ENCODE results near the gene ATP8A1. TPM values are rescaled to one million over a fixed set of nuclear protein-coding genes. Genes with fewer than 3 reads are reported as not detected.

The ATP8A1 gene
- total and polyA plus RNA-seq, 10 donors: 14.4 to 87.0 (median 42.1) TPM

DNA sequence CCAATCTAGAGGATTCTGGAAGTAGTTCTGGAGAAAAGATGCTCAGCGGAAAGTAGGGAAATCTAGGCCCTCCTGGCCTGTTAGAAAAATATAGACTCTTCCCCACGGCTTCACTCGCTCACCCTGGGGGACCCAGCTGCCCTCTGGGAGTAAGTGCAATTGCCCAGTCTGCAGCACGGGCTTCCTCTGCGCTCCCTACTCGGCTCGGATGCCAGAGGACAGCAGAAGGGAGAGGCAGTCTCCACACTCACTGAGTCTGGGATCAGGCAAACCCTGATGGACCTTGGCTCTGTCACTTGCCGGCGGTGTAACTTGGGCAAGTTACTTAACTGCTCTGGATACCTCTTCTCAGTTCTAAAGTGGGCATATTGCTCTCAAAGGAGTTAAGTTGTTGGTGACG is 257.5 kb downstream of the ATP8A1 start:
- Histone ChIP-seq H3K27ac (no peak overlapping the region), H3K4me1 (peaks cover 15 to 46% (median 33%) of the 10 kb centered on the region in 6 donors), H3K9me3 (no peaks in the 10 kb centered on the region), H3K4me3 (peak overlapping the region in 1 of 8 donors; percentile 76), H3K27me3 (replicated peaks in 1 of 7) (peaks cover 5 to 84% (median 51%) of the 10 kb centered on the region in 7 donors), H3K36me3 (no peaks in the 10 kb centered on the region)
- no peak for DNase-seq
- intact Hi-C loops (cut with DNase I; ENCODE audit: low total_unique reads): no loop called here
- TF ChIP-seq, protein P1, sequence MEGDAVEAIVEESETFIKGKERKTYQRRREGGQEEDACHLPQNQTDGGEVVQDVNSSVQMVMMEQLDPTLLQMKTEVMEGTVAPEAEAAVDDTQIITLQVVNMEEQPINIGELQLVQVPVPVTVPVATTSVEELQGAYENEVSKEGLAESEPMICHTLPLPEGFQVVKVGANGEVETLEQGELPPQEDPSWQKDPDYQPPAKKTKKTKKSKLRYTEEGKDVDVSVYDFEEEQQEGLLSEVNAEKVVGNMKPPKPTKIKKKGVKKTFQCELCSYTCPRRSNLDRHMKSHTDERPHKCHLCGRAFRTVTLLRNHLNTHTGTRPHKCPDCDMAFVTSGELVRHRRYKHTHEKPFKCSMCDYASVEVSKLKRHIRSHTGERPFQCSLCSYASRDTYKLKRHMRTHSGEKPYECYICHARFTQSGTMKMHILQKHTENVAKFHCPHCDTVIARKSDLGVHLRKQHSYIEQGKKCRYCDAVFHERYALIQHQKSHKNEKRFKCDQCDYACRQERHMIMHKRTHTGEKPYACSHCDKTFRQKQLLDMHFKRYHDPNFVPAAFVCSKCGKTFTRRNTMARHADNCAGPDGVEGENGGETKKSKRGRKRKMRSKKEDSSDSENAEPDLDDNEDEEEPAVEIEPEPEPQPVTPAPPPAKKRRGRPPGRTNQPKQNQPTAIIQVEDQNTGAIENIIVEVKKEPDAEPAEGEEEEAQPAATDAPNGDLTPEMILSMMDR (IDR thresholded peaks at IDR 0.05 in 8 of 11, conservative IDR thresholded peaks at IDR 0.05 in 3 of 11): no peak
- TF ChIP-seq POLR2AphosphoS5 (IDR thresholded peaks at IDR 0.05) (no peak), POLR2A (IDR thresholded peaks at IDR 0.05) (no peak)
- WGBS, 5 donors: 19 to 31% (median 20%) methylated on average over 10 of the region's 10 CpGs

DNA sequence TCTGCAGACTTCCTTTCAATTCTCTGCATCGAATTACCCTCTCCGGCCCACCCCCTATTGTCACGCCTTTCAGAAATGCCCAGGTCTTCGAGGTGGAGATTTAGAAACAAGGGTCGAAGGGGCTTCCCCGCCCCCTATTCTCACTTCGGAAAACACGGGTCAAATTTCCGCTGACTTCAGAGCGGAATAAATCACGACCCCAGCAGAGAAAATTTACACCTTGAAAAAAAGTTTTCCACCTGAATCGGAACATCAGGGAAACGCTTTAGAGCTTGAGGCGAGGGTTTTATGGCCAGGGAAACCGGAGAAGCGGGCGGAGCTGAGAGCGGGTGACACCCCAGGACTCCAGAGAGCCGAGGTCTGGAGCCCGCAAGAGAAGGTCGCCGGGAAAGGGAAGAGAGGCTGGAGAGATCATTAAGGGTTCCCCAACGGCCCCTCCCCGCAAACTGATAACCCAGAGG is 258.0 kb downstream of the ATP8A1 start:
- Histone ChIP-seq H3K36me3 (no peaks in the 10 kb centered on the region), H3K4me1 (peaks cover 15 to 46% (median 33%) of the 10 kb centered on the region in 6 donors), H3K9me3 (no peaks in the 10 kb centered on the region), H3K27ac (no peak overlapping the region), H3K27me3 (replicated peaks in 1 of 7) (peaks cover 5 to 89% (median 51%) of the 10 kb centered on the region in 7 donors), H3K4me3 (peak overlapping the region in 6 of 8 donors; percentile 47 to 76 (median 56))
- intact Hi-C loops (cut with DNase I; ENCODE audit: low total_unique reads): no loop called here
- WGBS, 5 donors: 3 to 10% (median 8%) methylated on average over 24 of the region's 24 CpGs
- DNase-seq: no peak
- no peak for TF ChIP-seq POLR2A (IDR thresholded peaks at IDR 0.05)
- TF ChIP-seq, protein P1 (IDR thresholded peaks at IDR 0.05 in 8 of 11, conservative IDR thresholded peaks at IDR 0.05 in 3 of 11): no peak
- no peak for TF ChIP-seq POLR2AphosphoS5 (IDR thresholded peaks at IDR 0.05)

DNA sequence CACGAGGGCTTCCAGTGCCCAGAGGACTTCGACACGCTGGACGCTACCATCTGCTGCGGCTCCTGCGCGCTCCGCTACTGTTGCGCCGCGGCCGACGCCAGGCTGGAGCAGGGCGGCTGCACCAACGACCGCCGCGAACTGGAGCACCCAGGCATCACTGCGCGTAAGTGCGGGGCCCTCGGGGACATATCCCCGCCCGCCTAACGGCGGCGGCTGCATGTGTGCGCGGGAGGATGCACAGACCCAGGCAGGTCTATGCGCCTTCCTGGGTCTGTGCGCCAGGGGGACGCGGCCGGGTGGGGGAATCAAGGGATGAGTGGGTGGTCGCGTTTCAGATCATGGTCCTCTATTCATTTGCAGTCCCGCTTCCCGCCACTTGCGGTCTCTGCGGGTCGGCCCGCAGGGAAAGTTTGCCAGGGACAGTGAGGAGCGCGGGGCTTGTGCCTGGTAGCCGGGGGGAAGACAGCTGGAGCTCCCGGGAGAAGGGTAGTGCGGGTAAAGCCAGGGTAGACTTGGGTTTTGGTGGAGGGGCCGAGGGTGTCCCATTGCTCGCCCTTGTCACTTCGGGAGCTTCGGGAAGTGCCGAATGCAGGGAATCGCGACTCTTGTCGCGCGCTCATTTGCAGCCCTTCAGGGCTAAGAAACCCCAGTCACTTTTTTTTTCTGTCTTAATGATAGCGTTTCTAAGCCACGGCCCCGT is 258.6 kb downstream of the ATP8A1 start:
- no peak for TF ChIP-seq POLR2A (IDR thresholded peaks at IDR 0.05)
- no peak for TF ChIP-seq POLR2AphosphoS5 (IDR thresholded peaks at IDR 0.05)
- TF ChIP-seq, protein P1 (IDR thresholded peaks at IDR 0.05 in 8 of 11, conservative IDR thresholded peaks at IDR 0.05 in 3 of 11): no peak
- H3K4me3 ChIP-seq: peak overlapping the region; percentile 38 to 76 (median 54)
- WGBS, 5 donors: 1 to 2% (median 1%) methylated on average over 46 to 60 of the region's 60 CpGs
- H3K4me1 ChIP-seq: peaks cover 15 to 46% (median 33%) of the 10 kb centered on the region in 6 donors
- H3K27me3 ChIP-seq (replicated peaks in 1 of 7): peaks cover 5 to 93% (median 51%) of the 10 kb centered on the region in 7 donors
- DNase-seq: no peak
- no peak overlapping the region for H3K27ac ChIP-seq
- intact Hi-C loops (cut with DNase I; ENCODE audit: low total_unique reads): no loop called here
- H3K9me3 ChIP-seq: no peaks in the 10 kb centered on the region
- H3K36me3 ChIP-seq: no peaks in the 10 kb centered on the region

DNA sequence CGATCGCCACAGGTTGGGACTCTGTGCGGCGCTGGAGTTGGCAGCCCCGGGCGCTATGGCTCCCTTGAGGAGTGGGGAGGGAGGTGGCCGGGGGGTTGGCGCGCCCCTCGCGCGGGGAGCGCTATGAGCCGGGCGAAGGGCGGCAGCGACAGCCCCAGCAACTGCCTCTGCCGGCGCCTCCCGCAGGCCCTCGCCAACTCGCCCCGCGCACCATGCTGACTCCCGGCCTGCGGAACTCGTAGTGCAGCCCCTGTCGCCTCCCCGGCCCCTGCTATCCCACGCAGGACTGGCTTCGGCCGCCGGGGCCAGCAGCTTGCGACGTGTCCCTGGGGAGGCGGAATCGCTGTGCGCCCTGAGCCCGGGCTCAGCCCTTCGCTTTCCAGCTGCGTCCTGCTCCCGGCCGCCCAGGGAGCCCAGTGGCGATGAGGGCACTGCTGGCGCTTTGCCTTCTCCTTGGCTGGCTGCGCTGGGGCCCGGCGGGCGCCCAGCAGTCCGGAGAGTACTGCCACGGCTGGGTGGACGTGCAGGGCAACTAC is 259.2 kb downstream of the ATP8A1 start:
- H3K4me3 ChIP-seq: peak overlapping the region; percentile 38 to 76 (median 54)
- 0 to 3% (median 1%) methylated on average over 27 to 52 of the region's 52 CpGs for WGBS, 5 donors
- intact Hi-C loops (cut with DNase I; ENCODE audit: low total_unique reads): no loop called here
- peaks cover 15 to 46% (median 33%) of the 10 kb centered on the region in 6 donors for H3K4me1 ChIP-seq
- TF ChIP-seq POLR2A (IDR thresholded peaks at IDR 0.05): no peak
- TF ChIP-seq, protein P1 (IDR thresholded peaks at IDR 0.05 in 8 of 11, conservative IDR thresholded peaks at IDR 0.05 in 3 of 11): no peak
- peak in 1 of 3 donors; percentile 12 for TF ChIP-seq POLR2AphosphoS5 (IDR thresholded peaks at IDR 0.05)
- no peak overlapping the region for H3K27ac ChIP-seq
- peaks cover 5 to 92% (median 46%) of the 10 kb centered on the region in 7 donors for H3K27me3 ChIP-seq (replicated peaks in 1 of 7)
- no peaks in the 10 kb centered on the region for H3K9me3 ChIP-seq
- DNase-seq: peak; percentile 77
- no peaks in the 10 kb centered on the region for H3K36me3 ChIP-seq
